A673 (cell line): ENCODE data around the gene ZNF681. TPM values are rescaled to one million over a fixed set of nuclear protein-coding genes. Genes with fewer than 3 reads are reported as not detected.

ENCODE experiments used
- BruUV-seq: library from RNA; stranded (reverse); fragments of 400-500 nt; replicated peaks from 2 replicates; lab custom pipeline; 2021; lab: Mats Ljungman, UMichigan
- CTCF ChIA-PET: fragments of 300-600 bp; sonication (Branson Sonifier 250); formaldehyde crosslinking; loops from one replicate; lab custom pipeline; 2022; ENCODE audit warnings: antibody characterized with exemption; lab: Charles Lee
- POLR2A ChIA-PET: fragments of 300-600 bp; sonication (Branson Sonifier 250); formaldehyde crosslinking; loops from one replicate; lab custom pipeline; 2022; ENCODE audit warnings: antibody characterized with exemption; ENCODE audit not compliant: low non-redundant PET; lab: Charles Lee
- DNase-seq: peaks from one replicate; pipeline ENCODE4 v3.0.0-alpha.2; 2015; ENCODE audit warnings: low spot score
- H3K27ac ChIP-seq: fragments of 200-600 bp; sonication (generic); 2 replicates; pipeline ENCODE4 v1.5.1; 2016; ENCODE audit warnings: mixed run types, low read depth, mild to moderate bottlenecking, mixed read lengths, antibody characterized with exemption, low read length; ENCODE audit not compliant: poor library complexity, severe bottlenecking
- H3K27me3 ChIP-seq: fragments of 200-600 bp; sonication (generic); replicated peaks from 2 replicates; pipeline ENCODE4 v1.6.1; 2017; ENCODE audit warnings: mixed run types, low read depth, mild to moderate bottlenecking, mixed read lengths, antibody characterized with exemption, low read length; ENCODE audit not compliant: insufficient read depth, poor library complexity
- H3K36me3 ChIP-seq: fragments of 200-600 bp; sonication (generic); 2 replicates; pipeline ENCODE4 v1.6.1; 2016; ENCODE audit warnings: mixed run types, mild to moderate bottlenecking, mixed read lengths, antibody characterized with exemption, low read length; ENCODE audit not compliant: insufficient read depth, poor library complexity, severe bottlenecking
- H3K4me1 ChIP-seq: fragments of 200-600 bp; sonication (generic); 2 replicates; pipeline ENCODE4 v1.6.1; 2017; ENCODE audit warnings: mixed run types, mild to moderate bottlenecking, mixed read lengths, antibody characterized with exemption, low read length; ENCODE audit not compliant: insufficient read depth, poor library complexity, severe bottlenecking
- H3K4me3 ChIP-seq: fragments of 200-600 bp; sonication (generic); 2 replicates; pipeline ENCODE4 v1.5.1; 2016; ENCODE audit warnings: low read depth, mixed run types, mild to moderate bottlenecking, mixed read lengths, low read length; ENCODE audit not compliant: poor library complexity, severe bottlenecking
- H3K9me3 ChIP-seq: fragments of 200-600 bp; sonication (generic); 2 replicates; pipeline ENCODE4 v1.6.1; 2016; ENCODE audit warnings: mixed run types, low read depth, mild to moderate bottlenecking, mixed read lengths, antibody characterized with exemption, low read length; ENCODE audit not compliant: poor library complexity, severe bottlenecking
- CTCF ChIP-seq: fragments of 300-800, 200-600 bp; sonication (generic); conservative IDR thresholded peaks from 2 replicates; pipeline ENCODE4 v1.5.1; 2017; ENCODE audit warnings: low read depth, mild to moderate bottlenecking, antibody characterized with exemption, low read length, moderate library complexity, mixed read lengths
- EZH2 ChIP-seq: fragments of 200-600 bp; sonication (generic); IDR thresholded peaks from 2 replicates; pipeline ENCODE4 v1.6.1; 2017; ENCODE audit warnings: borderline replicate concordance, low read depth, mild to moderate bottlenecking, mixed read lengths, antibody characterized with exemption, low read length; ENCODE audit not compliant: poor library complexity, severe bottlenecking
- intact Hi-C: fragments of 100-400 bp; cut with micrococcal nuclease; formaldehyde crosslinking; loops from one replicate; pipeline ENCODE4 v1.10.0; 2022; ENCODE audit not compliant: unreplicated experiment
- total RNA-seq: library from RNA; stranded (reverse); gene quantifications from 2 replicates; pipeline ENCODE4 v1.2.3, GENCODE V29; 2021

ZNF681 gene
- total RNA-seq, 1 experiment from 2014 or later = 0.15 TPM

GRCh38 chr19:23774106-23774505, 15.4 kb upstream of the ZNF681 start:
- ChIA-PET POLR2A (no interaction called here), CTCF (no interaction called here)
- BruUV-seq = no TSS peak
- no peaks in the 10 kb centered on the region for H3K36me3 ChIP-seq
- no peak overlapping the region for H3K4me3 ChIP-seq
- no peak overlapping the region for H3K27ac ChIP-seq
- H3K9me3 ChIP-seq = peaks cover 23% of the 10 kb centered on the region
- TF ChIP-seq CTCF (no peak), EZH2 (no peak)
- H3K4me1 ChIP-seq = no peaks in the 10 kb centered on the region
- intact Hi-C loops = no loop called here
- DNase-seq = no peak
- H3K27me3 ChIP-seq = no peaks in the 10 kb centered on the region

GRCh38 chr19:23772675-23773063, 14.0 kb upstream of the ZNF681 start:
- DNase-seq = no peak
- Histone ChIP-seq H3K4me1 (no peaks in the 10 kb centered on the region), H3K27ac (no peak overlapping the region), H3K9me3 (peaks cover 23% of the 10 kb centered on the region), H3K27me3 (no peaks in the 10 kb centered on the region), H3K4me3 (no peak overlapping the region), H3K36me3 (no peaks in the 10 kb centered on the region)
- POLR2A ChIA-PET = no interaction called here
- TF ChIP-seq EZH2 = no peak
- intact Hi-C loops = no loop called here
- CTCF ChIA-PET = no interaction called here
- BruUV-seq = no TSS peak

GRCh38 chr19:23771761-23772674, 13.3 kb upstream of the ZNF681 start:
- Histone ChIP-seq H3K9me3 (peaks cover 27% of the 10 kb centered on the region), H3K36me3 (no peaks in the 10 kb centered on the region), H3K27me3 (no peaks in the 10 kb centered on the region), H3K27ac (no peak overlapping the region), H3K4me1 (no peaks in the 10 kb centered on the region), H3K4me3 (no peak overlapping the region)
- no TSS peak for BruUV-seq
- TF ChIP-seq EZH2 (no peak), CTCF (no peak)
- DNase-seq = no peak
- intact Hi-C loops = no loop called here
- ChIA-PET POLR2A (no interaction called here), CTCF (no interaction called here)

- POLR2A ChIA-PET = no interaction called here
Measured at GRCh38 chr19:23771316-23771715, 12.6 kb upstream of the ZNF681 start.

More at GRCh38 chr19:23771316-23771715, 12.6 kb upstream of the ZNF681 start:
- Histone ChIP-seq H3K27ac (no peak overlapping the region), H3K4me1 (no peaks in the 10 kb centered on the region), H3K36me3 (no peaks in the 10 kb centered on the region), H3K9me3 (peaks cover 28% of the 10 kb centered on the region), H3K27me3 (no peaks in the 10 kb centered on the region), H3K4me3 (no peak overlapping the region)
- CTCF ChIA-PET = no interaction called here
- no peak for TF ChIP-seq EZH2
- no peak for TF ChIP-seq CTCF
- DNase-seq = no peak
- no TSS peak for BruUV-seq
- intact Hi-C loops = no loop called here
